ENCODE results near the gene NR3C2.

NR3C2 gene

DNA sequence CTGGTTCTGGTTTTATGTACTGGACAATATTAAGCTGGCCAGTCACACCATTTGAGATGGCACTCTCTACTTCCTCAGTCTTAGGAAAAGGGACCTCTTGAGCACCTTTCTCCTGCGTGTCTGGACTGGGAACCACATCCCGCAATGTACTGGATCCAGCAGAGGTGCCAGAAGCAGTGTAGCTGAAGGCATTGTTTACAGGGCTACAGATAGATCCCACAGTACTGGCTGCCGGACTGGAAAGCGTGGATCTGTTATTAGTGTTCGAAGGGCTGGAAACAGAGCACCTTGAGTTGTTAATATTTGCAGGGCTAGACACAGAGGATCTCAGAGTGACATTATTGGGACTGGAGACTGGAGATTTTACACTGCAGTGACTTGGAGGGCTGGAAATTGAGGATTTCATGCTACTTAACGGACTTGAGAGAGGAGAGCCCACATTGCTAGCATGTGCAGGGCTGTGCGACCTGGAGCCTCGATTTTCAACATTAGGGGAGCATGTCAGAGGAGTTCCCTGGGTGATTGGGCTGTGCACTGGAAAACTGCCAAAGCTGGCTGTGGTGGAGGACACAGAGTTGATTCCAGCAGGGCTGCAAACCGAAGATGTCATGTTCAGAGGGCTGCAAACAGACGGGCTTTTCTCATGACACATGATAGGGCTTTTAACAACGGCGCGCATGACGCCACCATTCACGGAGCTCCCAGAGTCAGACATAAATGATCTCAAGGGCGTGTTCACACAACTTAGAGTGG, 6.4 kb downstream of the NR3C2 start:
- in situ Hi-C loops (cut with MboI; ENCODE audit: low sequenced_read_pairs) = no loop called here

DNA sequence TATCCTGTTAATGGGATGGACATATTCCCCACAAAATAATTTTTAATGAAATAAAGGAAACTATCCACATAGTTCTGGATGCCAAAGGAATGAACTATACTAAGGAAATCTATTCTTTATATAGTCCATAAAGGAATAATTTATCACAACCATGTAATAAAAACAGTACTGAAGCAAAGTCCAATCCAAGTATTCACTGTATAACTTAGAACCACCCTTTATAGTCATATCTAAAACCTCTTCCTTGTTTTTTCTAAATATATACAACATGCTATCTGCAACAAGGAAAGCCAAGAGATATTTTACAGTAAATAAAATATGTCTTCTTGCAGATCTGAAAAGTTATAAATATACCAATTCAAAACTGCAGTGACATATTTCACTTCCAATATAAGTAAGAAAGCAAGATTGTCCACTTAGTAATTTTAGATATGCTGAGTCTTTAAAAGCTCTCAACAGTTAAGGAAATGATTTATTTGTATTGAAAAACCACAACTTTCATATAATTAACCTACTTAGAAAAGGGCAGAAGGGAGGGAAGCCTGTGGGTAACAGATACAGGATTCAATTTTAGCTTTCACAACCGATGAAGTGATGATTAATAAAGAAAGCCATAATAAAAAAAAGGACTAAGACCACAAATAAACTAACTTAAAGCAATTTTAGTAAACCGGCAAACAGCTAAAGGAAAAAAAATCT, 8.0 kb downstream of the NR3C2 start:
- in situ Hi-C loops (cut with MboI; ENCODE audit: low sequenced_read_pairs) = no loop called here

DNA sequence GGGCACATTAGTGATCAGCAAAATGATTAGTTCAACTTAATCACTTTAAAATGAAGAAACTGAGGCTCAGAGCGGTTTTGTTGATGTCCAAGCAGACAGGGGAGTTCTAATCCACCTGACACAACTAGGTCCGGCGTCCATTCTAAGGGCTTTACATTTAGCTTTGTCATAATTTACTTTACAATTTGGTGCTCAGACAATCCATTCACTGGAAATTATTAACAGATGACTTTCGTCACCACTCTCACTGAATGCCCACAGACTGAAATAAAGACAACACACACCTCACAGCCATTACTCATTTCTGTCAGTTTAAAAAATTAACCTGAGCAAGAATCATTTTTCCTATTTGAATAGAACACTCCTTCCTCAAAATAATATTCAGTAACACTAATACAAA, 10.8 kb downstream of the NR3C2 start:
- in situ Hi-C loops (cut with MboI; ENCODE audit: low sequenced_read_pairs) = no loop called here

DNA sequence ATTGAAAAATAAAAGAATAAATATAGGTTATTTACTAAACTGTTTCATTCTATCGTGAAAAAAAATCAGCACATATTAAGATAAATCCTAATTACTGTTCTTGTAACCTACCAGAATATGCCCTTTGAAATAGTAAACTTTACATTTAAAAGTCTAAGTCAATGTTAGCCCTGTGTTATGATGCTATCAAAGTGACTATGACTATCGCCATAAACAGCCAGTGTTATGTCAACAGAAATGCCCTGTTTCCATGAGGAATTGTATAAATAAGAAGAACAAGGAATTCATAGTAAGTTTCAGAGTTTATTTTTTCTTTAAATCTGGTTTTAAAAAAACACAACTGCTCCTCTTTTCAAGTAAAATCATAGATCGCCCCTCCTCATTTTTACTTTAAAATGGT, 11.4 kb downstream of the NR3C2 start:
- in situ Hi-C loops (cut with MboI; ENCODE audit: low sequenced_read_pairs) = no loop called here

DNA sequence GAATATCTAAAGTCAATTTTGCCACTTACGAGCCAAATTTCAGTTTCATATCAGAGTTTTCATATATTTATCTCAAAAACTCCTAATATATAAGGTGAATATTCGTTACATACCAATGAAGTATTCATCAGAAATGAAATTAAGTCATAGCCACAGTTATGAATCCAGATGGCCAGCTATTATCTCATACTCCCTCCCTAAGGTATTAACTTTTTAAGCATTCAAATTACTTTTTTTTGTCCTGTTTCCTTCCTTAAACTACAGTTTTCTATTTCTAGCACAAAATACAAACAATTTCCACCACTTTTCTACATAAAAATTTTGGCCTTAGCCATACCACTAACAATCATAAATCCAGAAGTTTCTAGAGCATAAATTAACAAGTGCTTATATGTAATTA, 13.0 kb downstream of the NR3C2 start:
- in situ Hi-C loops (cut with MboI; ENCODE audit: low sequenced_read_pairs) = no loop called here

DNA sequence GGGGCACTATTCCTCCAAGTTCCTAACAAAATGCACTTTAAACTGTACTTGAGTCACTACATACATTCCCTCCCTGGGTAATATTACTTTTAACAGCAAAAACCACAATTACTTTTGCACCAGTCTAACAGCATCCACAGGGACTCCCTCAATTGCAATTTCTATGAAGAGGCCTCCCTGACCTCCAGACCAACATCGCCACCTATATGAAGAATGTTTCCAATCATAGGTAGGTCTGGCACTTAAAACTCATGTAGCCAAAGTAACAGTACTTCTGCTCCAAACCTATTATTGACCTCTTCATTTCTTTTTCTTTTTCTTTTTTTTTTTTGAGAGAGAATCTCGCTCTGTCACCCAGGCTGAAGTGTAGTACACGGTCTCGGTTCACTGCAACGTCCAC, 15.6 kb downstream of the NR3C2 start:
- in situ Hi-C loops (cut with MboI; ENCODE audit: low sequenced_read_pairs) = no loop called here

DNA sequence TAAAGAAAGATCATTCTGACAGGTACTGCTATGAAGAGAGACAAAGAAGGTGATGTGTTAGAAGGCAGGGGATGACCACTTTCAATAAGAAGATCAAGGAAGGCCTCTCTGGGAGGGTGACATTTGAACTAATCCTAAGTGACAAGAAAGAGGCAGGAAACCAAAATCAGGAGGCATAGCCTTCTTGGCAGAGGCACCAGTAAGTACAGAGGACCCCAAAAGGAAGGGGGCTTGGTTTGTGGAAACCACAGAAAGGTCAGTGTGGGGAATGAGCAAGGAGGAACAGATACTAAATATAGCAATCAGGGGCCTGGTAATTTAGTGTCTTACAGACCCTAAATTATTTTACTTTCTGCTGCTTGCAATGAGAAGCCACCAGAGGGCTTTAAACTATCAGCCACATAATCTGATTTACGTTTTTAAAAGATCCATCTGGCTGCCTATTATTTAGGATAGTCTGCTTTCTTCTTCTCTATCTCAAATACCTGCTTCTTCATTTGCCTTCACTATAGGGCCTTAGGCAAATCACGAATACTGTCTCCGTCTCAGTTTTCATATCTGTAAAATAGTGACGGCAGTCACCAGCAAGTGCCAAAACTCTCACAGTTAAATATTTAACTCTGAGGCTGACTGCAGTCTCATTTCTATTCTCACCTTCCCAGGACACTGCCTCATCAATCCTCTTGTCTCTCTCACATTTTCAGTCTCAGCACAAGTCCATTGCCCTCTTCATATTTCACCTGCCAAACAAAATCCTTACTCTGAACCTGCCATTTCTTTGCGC, 16.7 kb downstream of the NR3C2 start:
- in situ Hi-C loops (cut with MboI; ENCODE audit: low sequenced_read_pairs) = no loop called here

DNA sequence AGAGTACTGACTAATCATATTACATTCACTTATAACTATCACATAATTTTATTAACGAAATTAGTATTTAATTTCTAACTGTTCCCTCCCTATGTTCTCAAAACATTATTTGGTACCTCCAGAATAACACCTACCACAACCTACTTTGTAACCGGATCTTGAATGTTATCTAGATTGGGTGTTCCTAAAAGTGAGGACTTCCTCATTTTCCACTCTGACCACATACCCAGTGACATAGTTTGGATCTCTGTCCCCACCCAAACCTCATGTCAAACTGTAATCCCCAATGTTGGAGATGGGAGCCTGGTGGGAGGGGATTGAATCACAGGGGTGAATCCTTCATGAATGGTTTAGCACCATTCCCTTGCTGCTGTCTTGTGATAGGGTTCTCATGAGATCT, 21.8 kb downstream of the NR3C2 start:
- in situ Hi-C loops (cut with MboI; ENCODE audit: low sequenced_read_pairs) = no loop called here

DNA sequence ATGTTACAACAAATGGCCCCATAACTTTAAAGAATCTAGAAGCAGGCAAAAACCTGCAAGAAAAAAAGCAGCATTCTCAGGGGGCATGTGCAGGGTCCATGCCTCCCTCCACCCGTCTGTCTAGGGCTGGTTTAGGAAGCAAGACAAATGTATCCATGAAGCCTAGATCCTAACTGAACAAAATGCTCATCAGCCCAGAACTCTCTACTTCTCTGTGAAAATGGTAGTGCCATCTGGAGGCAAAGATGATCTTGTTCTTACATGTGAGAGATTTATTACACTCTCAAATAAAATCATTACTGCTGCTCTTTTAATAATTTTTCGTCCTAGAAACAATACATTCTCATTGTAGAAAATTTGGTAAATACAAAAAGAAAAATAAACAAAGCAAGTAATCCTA, 26.7 kb downstream of the NR3C2 start:
- in situ Hi-C loops (cut with MboI; ENCODE audit: low sequenced_read_pairs) = no loop called here

DNA sequence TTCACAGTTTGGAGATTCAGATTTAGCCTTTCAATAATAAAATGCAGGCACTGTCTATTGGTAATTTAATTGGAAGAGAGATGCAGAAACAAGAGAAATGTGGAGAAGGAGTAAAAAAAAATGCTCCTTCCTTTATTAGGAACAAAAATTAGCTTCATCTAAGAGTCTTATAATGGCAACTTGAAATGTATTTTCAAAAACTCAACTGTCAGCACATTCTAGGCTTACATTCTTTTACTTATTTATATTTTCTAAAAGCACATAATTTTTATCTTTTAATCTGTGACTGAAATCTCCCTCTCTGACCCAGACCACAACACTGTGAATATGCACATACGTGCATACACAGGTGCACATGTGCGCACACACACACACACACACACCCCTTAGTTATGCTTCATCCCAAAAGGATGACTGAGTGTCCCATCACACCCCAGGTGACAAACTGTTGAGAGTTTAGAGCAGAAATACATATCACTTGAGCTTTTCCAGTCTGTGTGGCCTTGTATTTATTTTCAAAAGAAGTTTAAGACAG, 29.7 kb downstream of the NR3C2 start:
- in situ Hi-C loops (cut with MboI; ENCODE audit: low sequenced_read_pairs) = no loop called here

DNA sequence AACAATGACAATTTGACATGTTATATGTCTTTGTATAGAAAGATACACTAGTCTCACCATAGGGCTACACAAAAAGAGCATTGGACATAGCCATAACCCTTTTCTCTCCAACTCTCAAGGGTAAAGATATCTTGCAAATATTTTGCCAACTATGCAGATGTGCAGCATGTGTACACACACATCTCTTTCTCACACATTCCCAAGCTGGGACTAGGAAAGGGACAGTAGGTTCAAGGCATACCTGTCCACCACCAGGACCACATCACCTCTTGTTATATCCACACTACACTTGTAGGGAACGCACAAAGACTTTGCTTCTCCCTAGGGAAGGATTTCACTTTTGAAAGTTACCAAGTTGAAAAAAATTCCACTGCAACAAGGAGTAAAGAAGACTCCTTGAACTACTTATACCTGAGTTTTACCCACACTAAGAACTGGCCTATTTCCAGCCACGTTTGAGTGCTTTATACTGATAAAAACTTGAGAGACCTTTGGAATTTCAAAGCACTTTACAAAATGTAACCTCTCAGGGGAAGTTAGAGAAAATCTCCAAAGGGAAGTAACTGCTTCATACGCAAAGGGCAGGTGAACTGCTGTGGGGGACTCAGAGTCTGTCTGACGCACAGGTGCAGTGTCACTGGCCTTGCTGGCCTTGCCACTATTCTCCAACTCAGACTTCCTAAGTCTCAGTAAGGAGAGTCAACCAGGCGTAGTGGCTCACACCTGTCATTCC, 36.9 kb downstream of the NR3C2 start:
- in situ Hi-C loops (cut with MboI; ENCODE audit: low sequenced_read_pairs) = no loop called here

DNA sequence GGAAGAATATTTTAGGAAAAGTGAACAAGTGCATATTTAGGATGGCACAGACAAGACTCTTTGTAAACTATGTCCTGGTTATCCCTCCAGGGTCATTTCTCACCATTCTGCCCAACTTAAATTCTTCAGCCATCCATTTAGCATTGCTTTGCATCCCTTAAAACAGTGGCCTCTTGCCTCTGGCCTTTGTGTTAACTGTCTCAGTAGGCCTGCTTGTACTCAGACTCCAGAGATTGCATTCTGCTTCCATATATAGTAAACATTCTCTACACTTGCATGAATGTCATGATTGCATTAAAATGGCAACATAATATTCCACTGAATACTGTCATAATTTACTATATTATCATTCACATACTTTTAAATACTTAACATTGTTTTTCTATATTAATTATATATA, 43.2 kb downstream of the NR3C2 start:
- in situ Hi-C loops (cut with MboI; ENCODE audit: low sequenced_read_pairs) = no loop called here

DNA sequence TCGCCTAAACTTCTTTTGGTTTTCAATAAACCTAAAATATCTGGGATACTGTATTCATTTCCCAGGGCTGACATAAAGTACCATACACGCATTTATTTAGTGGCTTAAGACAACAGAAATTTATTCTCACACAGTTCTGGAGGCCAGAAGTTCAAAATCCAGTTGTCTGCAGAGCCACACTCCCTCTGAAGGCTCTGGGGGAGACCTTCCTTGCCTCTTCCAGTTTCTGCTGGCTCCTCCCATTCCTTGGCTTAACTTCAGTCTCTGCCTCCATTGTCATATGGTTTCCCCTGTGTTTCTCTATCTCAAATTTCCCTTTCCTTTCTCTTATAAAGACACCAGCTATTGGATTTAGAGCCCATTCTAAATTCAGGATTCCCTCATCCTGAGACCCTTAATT, 44.4 kb downstream of the NR3C2 start:
- in situ Hi-C loops (cut with MboI; ENCODE audit: low sequenced_read_pairs) = no loop called here

DNA sequence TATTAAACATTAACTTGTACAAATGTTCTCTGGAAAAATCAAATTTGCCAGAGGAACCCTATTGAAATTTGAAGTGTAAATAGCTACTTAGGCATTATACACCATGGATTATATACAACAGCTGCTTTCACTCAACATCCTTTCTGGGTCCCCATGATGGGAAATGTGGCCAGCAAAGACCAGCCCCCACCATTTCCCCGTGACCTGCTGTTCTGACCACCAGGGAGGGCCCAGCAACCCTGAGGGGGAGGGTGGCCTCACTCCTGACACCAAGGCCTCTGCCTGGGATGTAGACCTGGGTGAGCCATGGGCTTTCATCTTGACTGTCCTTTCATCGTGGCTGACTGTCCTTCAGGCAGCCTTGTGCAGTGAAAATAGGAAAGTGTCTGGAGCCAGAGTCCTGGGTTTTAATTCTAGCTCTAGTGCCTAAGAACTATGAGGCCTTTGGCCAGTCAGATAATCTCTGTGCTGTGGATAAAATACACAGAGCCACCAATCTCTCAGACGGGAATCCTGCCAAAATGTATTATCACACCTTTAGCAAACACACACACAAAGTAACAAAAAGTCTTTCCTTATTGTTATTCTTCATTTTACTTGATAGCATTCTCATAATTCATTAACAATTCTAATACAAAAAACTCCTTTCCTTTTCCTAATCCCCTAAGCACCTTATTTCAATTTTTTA, 45.1 kb downstream of the NR3C2 start:
- in situ Hi-C loops (cut with MboI; ENCODE audit: low sequenced_read_pairs) = no loop called here

DNA sequence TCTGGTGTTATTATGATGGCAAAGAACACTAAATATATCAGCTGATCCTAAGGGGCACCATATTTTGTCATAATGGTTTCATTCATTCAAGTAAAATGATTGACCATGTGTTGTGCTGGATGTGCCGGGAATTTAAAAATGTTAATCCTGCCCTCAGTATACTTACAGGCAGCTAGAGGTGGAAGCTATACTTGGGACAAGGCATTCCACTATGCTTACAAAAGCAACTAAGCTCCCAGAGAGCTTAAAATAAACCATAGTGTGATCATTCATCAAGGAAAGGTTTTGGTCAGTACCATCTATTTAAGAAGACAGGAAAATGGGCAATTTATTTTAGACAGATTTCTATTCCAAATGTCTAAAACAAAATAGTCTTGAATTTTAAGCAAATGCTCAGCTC, 46.4 kb downstream of the NR3C2 start:
- in situ Hi-C loops (cut with MboI; ENCODE audit: low sequenced_read_pairs) = no loop called here

DNA sequence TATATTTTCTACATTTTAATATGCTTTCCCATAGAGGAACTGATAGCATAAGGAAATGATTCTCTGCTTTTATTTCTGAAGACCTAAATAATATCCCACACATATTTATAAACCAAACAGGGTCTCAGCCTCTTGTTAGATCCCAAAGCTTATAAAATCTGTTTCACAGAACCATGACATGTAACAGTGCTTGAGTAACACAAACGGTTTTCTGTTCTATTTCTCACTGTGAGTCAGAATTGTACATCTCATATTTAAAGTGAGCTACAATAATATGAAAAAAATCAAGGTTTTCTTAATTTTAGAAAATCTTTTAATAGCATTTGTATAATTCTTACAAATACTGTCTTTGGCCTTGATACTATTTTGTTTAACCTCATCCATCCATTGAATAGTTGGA, 51.2 kb downstream of the NR3C2 start:
- in situ Hi-C loops (cut with MboI; ENCODE audit: low sequenced_read_pairs) = no loop called here

DNA sequence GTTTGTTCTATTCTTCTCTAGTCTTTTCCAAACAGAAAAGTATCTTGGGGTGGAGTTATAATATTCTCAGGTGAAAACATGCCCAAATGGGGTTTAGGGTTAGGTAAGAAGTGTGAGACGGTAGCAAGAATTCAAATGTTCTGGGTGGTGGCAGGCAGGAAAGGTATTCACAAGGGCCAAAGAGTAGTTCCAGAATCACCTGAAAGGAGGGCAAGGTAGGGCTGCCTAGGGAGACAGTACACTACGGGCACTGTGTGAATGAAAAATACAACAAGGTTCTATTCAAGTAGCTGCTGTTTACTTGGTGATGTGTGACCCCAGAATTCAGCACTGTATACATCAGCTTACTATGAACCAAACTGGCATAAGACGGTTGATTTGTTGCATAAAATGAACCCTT, 51.9 kb downstream of the NR3C2 start:
- in situ Hi-C loops (cut with MboI; ENCODE audit: low sequenced_read_pairs) = no loop called here

DNA sequence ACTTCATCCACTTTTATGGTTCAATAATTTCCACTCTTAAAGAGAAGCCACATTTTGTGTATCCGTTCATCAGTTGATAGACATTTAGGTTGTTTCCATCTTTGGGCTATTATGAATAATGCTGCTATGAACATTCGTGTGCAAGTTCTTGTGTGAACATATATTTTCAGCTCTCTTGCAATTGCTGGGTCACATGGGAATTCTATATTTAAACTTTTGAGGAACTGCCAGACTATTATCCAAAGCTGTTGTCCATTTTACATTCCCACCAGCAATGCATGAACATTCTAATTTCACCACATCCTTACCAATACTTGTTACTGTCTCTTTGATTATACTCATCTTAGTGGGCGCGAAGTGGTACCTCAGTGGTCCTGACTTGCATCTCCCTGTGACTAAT, 61.9 kb downstream of the NR3C2 start:
- in situ Hi-C loops (cut with MboI; ENCODE audit: low sequenced_read_pairs) = no loop called here

DNA sequence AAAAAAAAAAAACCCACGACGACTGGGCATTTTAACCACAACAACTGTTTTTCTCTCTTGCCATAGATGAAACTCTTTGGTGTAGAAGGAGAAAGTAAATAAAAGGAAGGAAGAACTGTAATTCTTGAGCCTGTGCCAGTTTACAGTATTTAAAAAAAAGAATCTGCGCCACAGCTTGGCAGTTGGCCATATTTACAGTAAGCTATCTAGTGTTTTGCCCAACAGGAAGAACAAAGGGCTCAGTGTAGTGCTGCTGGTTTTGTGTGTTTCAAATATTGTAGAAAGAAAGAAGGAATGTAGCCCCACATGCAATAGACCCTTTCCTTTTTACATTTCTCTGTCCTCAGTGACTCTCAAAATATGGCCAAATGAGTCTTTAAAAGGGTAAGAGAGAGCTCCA, 66.1 kb downstream of the NR3C2 start:
- in situ Hi-C loops (cut with MboI; ENCODE audit: low sequenced_read_pairs) = no loop called here

DNA sequence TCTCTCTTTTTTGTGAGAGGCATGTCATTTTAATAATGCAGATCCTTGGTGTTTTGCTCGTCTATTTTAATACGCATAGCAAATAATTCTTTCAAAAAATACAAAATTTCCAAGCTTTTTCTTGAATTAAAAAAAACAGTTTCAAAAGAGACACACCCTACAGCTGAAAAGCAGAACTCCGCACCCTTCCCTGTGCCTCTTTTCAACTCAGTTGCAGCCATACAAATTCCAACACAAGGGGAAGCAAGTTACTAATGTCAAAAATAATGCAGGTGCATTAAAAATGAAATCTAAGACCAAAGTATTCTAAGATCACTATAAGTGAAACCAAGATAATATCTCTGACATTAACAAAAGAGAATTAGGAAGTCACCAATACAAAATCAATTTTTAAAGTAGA, 66.6 kb downstream of the NR3C2 start:
- in situ Hi-C loops (cut with MboI; ENCODE audit: low sequenced_read_pairs) = no loop called here

Data from HL-60/S4 (cell line).